Suprapubic skin (tissue), 4 donors: ENCODE data around the gene GPALPP1. TPM values are rescaled to one million over a fixed set of nuclear protein-coding genes. Genes with fewer than 3 reads are reported as not detected.
"Not testable (repeated sequence)": the region's sequence is repeated elsewhere in the genome, so short reads cannot be mapped to it uniquely, and the experiment has no call there.

ENCODE experiments used
- DNase-seq, 2 donors: peaks; one replicate each; pipeline ENCODE4 v3.0.0-alpha.2; 2019; ENCODE audit warnings: low spot score in 2 of 2
- H3K27ac ChIP-seq: fragments of 200-600 bp; sonication (generic); one replicate; pipeline ENCODE4 v1.5.1; 2019
- H3K27me3 ChIP-seq: fragments of 200-600 bp; sonication (generic); one replicate; pipeline ENCODE4 v1.5.1; 2019
- H3K36me3 ChIP-seq: fragments of 200-600 bp; sonication (generic); one replicate; pipeline ENCODE4 v1.5.1; 2019
- H3K4me1 ChIP-seq: fragments of 200-600 bp; sonication (generic); one replicate; pipeline ENCODE4 v1.5.1; 2019
- H3K4me3 ChIP-seq: fragments of 200-600 bp; sonication (generic); one replicate; pipeline ENCODE4 v1.5.1; 2019; ENCODE audit warnings: mild to moderate bottlenecking
- H3K9me3 ChIP-seq: fragments of 200-600 bp; sonication (generic); one replicate; pipeline ENCODE4 v1.5.1; 2019
- CTCF ChIP-seq, 2 donors: fragments of 200-600 bp in 1 of 2; fragments of 450-650 bp in 1 of 2; sonication (generic) in 1 of 2; IDR thresholded peaks; one replicate each; pipeline ENCODE4 v1.5.1; 2016 to 2019; ENCODE audit warnings: antibody characterized with exemption in 2 of 2, mild to moderate bottlenecking in 1 of 2, moderate library complexity in 1 of 2
- EP300 ChIP-seq: sonication (generic); formaldehyde crosslinking; IDR thresholded peaks from one replicate; pipeline ENCODE4 v1.6.1; 2017; ENCODE audit warnings: antibody characterized with exemption
- POLR2A ChIP-seq, 2 donors: fragments of 450-650 bp; IDR thresholded peaks; one replicate each; pipeline ENCODE4 v1.6.1; 2017; ENCODE audit warnings: antibody characterized with exemption in 2 of 2, mild to moderate bottlenecking in 2 of 2, moderate library complexity in 2 of 2
- POLR2AphosphoS5 ChIP-seq, 3 donors: sonication (generic); formaldehyde crosslinking; IDR thresholded peaks; one replicate each; pipeline ENCODE4 v1.6.1; 2017; ENCODE audit warnings: antibody characterized with exemption in 3 of 3
- WGBS: methylation state at CpG from one replicate; pipeline ENCODE4 v1.1.5; 2018; 5-methylcytosine and 5-hydroxymethylcytosine counted together
- total RNA-seq, 4 donors: library from RNA; depleted of rRNA; stranded (reverse); fragments of >200 nt; gene quantifications; one replicate each; pipeline ENCODE4 v1.1.0, GENCODE V29; 2016

The GPALPP1 gene
- 10 to 100 TPM; 17.0 to 33.5 (median 28.6) TPM for total RNA-seq

GRCh38 chr13:44989071-44989889, at the start of gene GPALPP1, which contains the start of gene NUFIP1:
TSS of gene GPALPP1 (plus strand) at chr13:44989538. CDS start at chr13:44989655, 117 bp downstream.
TSS of gene NUFIP1 (minus strand) at chr13:44989471. CDS start at chr13:44989436, 35 bp downstream.
- peak in 1 of 2 donors; percentile 8 for TF ChIP-seq POLR2A (IDR thresholded peaks at IDR 0.05)
- TF ChIP-seq CTCF (IDR thresholded peaks at IDR 0.05): peak in 1 of 2 donors; percentile 6
- peak in 1 of 3 donors; percentile 82 for TF ChIP-seq POLR2AphosphoS5 (IDR thresholded peaks at IDR 0.05)
- TF ChIP-seq EP300: no peak
- Histone ChIP-seq H3K27me3 (no peaks in the 10 kb centered on the region), H3K4me1 (peaks cover 28% of the 10 kb centered on the region), H3K27ac (peak within 1 kb of the TSS; percentile 74), H3K4me3 (peak within 1 kb of the TSS; percentile 72), H3K36me3 (peaks cover 5% of the 10 kb centered on the region), H3K9me3 (no peaks in the 10 kb centered on the region)
- peak; percentile 95 for DNase-seq
- under 1% methylated on average over 51 of the region's 66 CpGs for WGBS

GRCh38 chr13:44943411-44943810, 45.9 kb upstream of the GPALPP1 start:
- not testable (repeated sequence) for H3K9me3 ChIP-seq, H3K27ac ChIP-seq, H3K4me3 ChIP-seq, DNase-seq, H3K4me1 ChIP-seq, H3K36me3 ChIP-seq, H3K27me3 ChIP-seq
- 80% methylated on average over 4 of the region's 4 CpGs for WGBS

- H3K27me3 ChIP-seq: no peaks in the 10 kb centered on the region
- peaks cover 9% of the 10 kb centered on the region for H3K4me1 ChIP-seq
- no peak overlapping the region for H3K27ac ChIP-seq
Observed at GRCh38 chr13:44951184-44951583, 38.2 kb upstream of the GPALPP1 start.

GRCh38 chr13:44952671-44953070, 36.7 kb upstream of the GPALPP1 start:
- Histone ChIP-seq H3K9me3 (no peaks in the 10 kb centered on the region), H3K27me3 (no peaks in the 10 kb centered on the region), H3K4me1 (peaks cover 9% of the 10 kb centered on the region), H3K36me3 (no peaks in the 10 kb centered on the region), H3K27ac (no peak overlapping the region), H3K4me3 (no peak overlapping the region)
- 90% methylated on average over 2 of the region's 2 CpGs for WGBS
- TF ChIP-seq POLR2A (IDR thresholded peaks at IDR 0.05) (no peak), EP300 (no peak), CTCF (IDR thresholded peaks at IDR 0.05) (no peak), POLR2AphosphoS5 (IDR thresholded peaks at IDR 0.05) (no peak)
- DNase-seq: no peak

More at GRCh38 chr13:44951184-44951583, 38.2 kb upstream of the GPALPP1 start:
- TF ChIP-seq POLR2A (IDR thresholded peaks at IDR 0.05): no peak
- no peak for TF ChIP-seq POLR2AphosphoS5 (IDR thresholded peaks at IDR 0.05)
- TF ChIP-seq EP300: no peak
- TF ChIP-seq CTCF (IDR thresholded peaks at IDR 0.05): no peak
- DNase-seq: no peak
- no peak overlapping the region for H3K4me3 ChIP-seq
- no peaks in the 10 kb centered on the region for H3K9me3 ChIP-seq
- H3K36me3 ChIP-seq: no peaks in the 10 kb centered on the region

- Histone ChIP-seq H3K27ac (no peak overlapping the region), H3K27me3 (no peaks in the 10 kb centered on the region), H3K4me3 (no peak overlapping the region), H3K36me3 (peaks cover 6% of the 10 kb centered on the region), H3K9me3 (no peaks in the 10 kb centered on the region), H3K4me1 (peaks cover 9% of the 10 kb centered on the region)
- TF ChIP-seq EP300: no peak
- TF ChIP-seq POLR2AphosphoS5 (IDR thresholded peaks at IDR 0.05): no peak
- TF ChIP-seq POLR2A (IDR thresholded peaks at IDR 0.05): no peak
- TF ChIP-seq CTCF (IDR thresholded peaks at IDR 0.05): no peak
- DNase-seq: no peak
- 96% methylated on average over 7 of the region's 7 CpGs for WGBS
Observed at GRCh38 chr13:44954224-44954623, 35.1 kb upstream of the GPALPP1 start.
